B cell (primary cell): ENCODE results near the gene TTC27. TPM values are rescaled to one million over a fixed set of nuclear protein-coding genes. Genes with fewer than 3 reads are reported as not detected.
"Not testable (repeated sequence)": the region's sequence is repeated elsewhere in the genome, so short reads cannot be mapped to it uniquely, and the experiment has no call there.

Experiments used
- ATAC-seq: fragments of 200-7000 bp; cut with Tn5 transposase; one replicate; pipeline ENCODE4 v1.10.0; 2021; ENCODE audit warnings: low read depth, mild to moderate bottlenecking, moderate number of reproducible peaks, moderate library complexity
- CTCF ChIA-PET: fragments of 350-600 bp; sonication (Branson Sonifier 250); formaldehyde crosslinking; loops from one replicate; lab custom pipeline; 2021; ENCODE audit warnings: antibody characterized with exemption, inconsistent platforms; lab: Charles Lee
- POLR2A ChIA-PET: fragments of 350-600 bp; sonication (Branson Sonifier 250); formaldehyde crosslinking; loops from one replicate; lab custom pipeline; 2021; ENCODE audit warnings: antibody characterized with exemption; lab: Charles Lee
- DNase-seq: peaks from one replicate; pipeline ENCODE4 v3.0.0; 2013
- H2AFZ ChIP-seq: 2 replicates; pipeline ENCODE4 v1.6.1; 2012; ENCODE audit warnings: mild to moderate bottlenecking, low read depth, low read length; ENCODE audit not compliant: insufficient read depth, poor library complexity, severe bottlenecking
- H3K27ac ChIP-seq, 2 donors: 1 replicate in 1 of 2; 2 replicates in 1 of 2; pipeline ENCODE4 v1.5.1; 2012 to 2013; ENCODE audit warnings: low read length in 2 of 2, mild to moderate bottlenecking in 2 of 2, moderate library complexity in 1 of 2
- H3K27me3 ChIP-seq, 4 experiments: fragments of 200-600 bp in 1 of 4; sonication (generic) in 1 of 4; replicated peaks in 1 of 4; 1 replicate in 2 of 4; 2 replicates in 2 of 4; pipeline versions ENCODE4 v1.6.1 to v1.7.0; 2013 to 2016; ENCODE audit warnings: low read length in 3 of 4, mild to moderate bottlenecking in 2 of 4, mixed read lengths in 1 of 4, moderate library complexity in 1 of 4; ENCODE audit not compliant: insufficient read depth in 4 of 4, control insufficient read depth in 3 of 4; ENCODE audit errors: control extremely low read depth in 1 of 4
- H3K36me3 ChIP-seq, 2 experiments: replicated peaks in 1 of 2; 1 replicate in 1 of 2; 2 replicates in 1 of 2; pipeline versions ENCODE4 v1.6.1 to v1.7.1; 2013; ENCODE audit warnings: low read length in 1 of 2; ENCODE audit not compliant: insufficient read depth in 2 of 2, control insufficient read depth in 1 of 2; ENCODE audit errors: control extremely low read depth in 1 of 2, extremely low read depth in 1 of 2
- H3K4me1 ChIP-seq, 2 donors: fragments of 200-600 bp in 1 of 2; sonication (generic) in 1 of 2; 1 replicate in 1 of 2; 2 replicates in 1 of 2; pipeline versions ENCODE4 v1.5.1 to v1.6.1; 2013 to 2017; ENCODE audit warnings: low read length in 2 of 2; ENCODE audit not compliant: control insufficient read depth in 2 of 2, insufficient read depth in 2 of 2
- H3K4me2 ChIP-seq: replicated peaks from 2 replicates; pipeline ENCODE3; 2012; ENCODE audit warnings: mild to moderate bottlenecking, low read depth, low read length; ENCODE audit not compliant: poor library complexity, severe bottlenecking
- H3K4me3 ChIP-seq, 5 experiments: fragments of 200-600 bp in 1 of 5; sonication (generic) in 1 of 5; 1 replicate in 3 of 5; 2 replicates in 2 of 5; pipeline versions ENCODE4 v1.5.1 to v1.7.0; 2011 to 2016; ENCODE audit warnings: low read length in 4 of 5, mild to moderate bottlenecking in 4 of 5, low read depth in 2 of 5, control low read depth in 1 of 5, moderate library complexity in 1 of 5; ENCODE audit not compliant: insufficient read depth in 1 of 5; ENCODE audit errors: control extremely low read depth in 1 of 5, extremely low read depth in 1 of 5
- H3K79me2 ChIP-seq: fragments of 200-600 bp; sonication (generic); one replicate; pipeline ENCODE4 v1.6.0; 2016; ENCODE audit warnings: low read length; ENCODE audit not compliant: control insufficient read depth, insufficient read depth
- H3K9ac ChIP-seq: fragments of 200-600 bp; sonication (generic); 2 replicates; pipeline ENCODE4 v1.6.1; 2017; ENCODE audit warnings: mild to moderate bottlenecking, low read length, moderate library complexity
- H3K9me3 ChIP-seq, 3 donors: one replicate each; pipeline versions ENCODE4 v1.6.1 to v1.7.1; 2013; ENCODE audit warnings: low read length in 2 of 3; ENCODE audit not compliant: control insufficient read depth in 2 of 3, insufficient read depth in 1 of 3; ENCODE audit errors: control extremely low read depth in 1 of 3
- H4K20me1 ChIP-seq: 2 replicates; pipeline ENCODE4 v1.6.0; 2012; ENCODE audit warnings: mild to moderate bottlenecking, low read length; ENCODE audit not compliant: insufficient read depth, control insufficient read depth, poor library complexity, severe bottlenecking
- H3K27ac Mint-ChIP-seq: one replicate; pipeline ENCODE4 v1.8.0; 2021; ENCODE audit warnings: mixed read lengths
- H3K27me3 Mint-ChIP-seq: one replicate; pipeline ENCODE4 v1.8.0; 2021; ENCODE audit warnings: mixed read lengths
- H3K4me1 Mint-ChIP-seq: one replicate; pipeline ENCODE4 v1.8.0; 2021; ENCODE audit warnings: mixed read lengths
- H3K4me3 Mint-ChIP-seq: one replicate; pipeline ENCODE4 v1.8.0; 2021; ENCODE audit warnings: mixed read lengths
- H3K9me3 Mint-ChIP-seq: one replicate; pipeline ENCODE4 v1.8.0; 2022; ENCODE audit warnings: mixed read lengths; ENCODE audit not compliant: insufficient read depth
- EZH2 ChIP-seq: IDR thresholded peaks from 2 replicates; pipeline ENCODE4 v1.6.1; 2012; ENCODE audit warnings: borderline replicate concordance, low read depth, mild to moderate bottlenecking, moderate library complexity, low read length; ENCODE audit not compliant: insufficient read depth, poor library complexity, severe bottlenecking
- WGBS: methylation state at CpG from one replicate; pipeline ENCODE4 v1.1.5; 2013; ENCODE audit warnings: missing lambda C conversion rate; ENCODE audit not compliant: insufficient coverage; 5-methylcytosine and 5-hydroxymethylcytosine counted together
- intact Hi-C: fragments of 100-400 bp; cut with micrococcal nuclease; formaldehyde crosslinking; loops from one replicate; pipeline ENCODE4 v1.10.0; 2022
- polyA plus RNA-seq: library from polyadenylated mRNA; depleted of rRNA; stranded (reverse); fragments of >200 nt; gene quantifications from 2 replicates; pipeline ENCODE4 v1.2.3, GENCODE V29; 2012
- total RNA-seq, 2 donors: library from RNA; stranded (reverse); fragments of 120-200 nt in 1 of 2; gene quantifications; 1 replicate in 1 of 2; 2 replicates in 1 of 2; pipeline versions ENCODE4 v1.2.3 to v1.2.4, GENCODE V29; 2013 to 2022
- TF ChIP-seq, protein P1 (sequence below): fragments of 200-600 bp; IDR thresholded peaks from one replicate; pipeline ENCODE4 v1.8.0; 2022; ENCODE audit warnings: antibody characterized with exemption, mild to moderate bottlenecking

The TTC27 gene
- total and polyA plus RNA-seq, 2 donors (not counting 1 experiment from before 2014, with no cell fraction given), result 22.7 to 28.5 TPM

DNA sequence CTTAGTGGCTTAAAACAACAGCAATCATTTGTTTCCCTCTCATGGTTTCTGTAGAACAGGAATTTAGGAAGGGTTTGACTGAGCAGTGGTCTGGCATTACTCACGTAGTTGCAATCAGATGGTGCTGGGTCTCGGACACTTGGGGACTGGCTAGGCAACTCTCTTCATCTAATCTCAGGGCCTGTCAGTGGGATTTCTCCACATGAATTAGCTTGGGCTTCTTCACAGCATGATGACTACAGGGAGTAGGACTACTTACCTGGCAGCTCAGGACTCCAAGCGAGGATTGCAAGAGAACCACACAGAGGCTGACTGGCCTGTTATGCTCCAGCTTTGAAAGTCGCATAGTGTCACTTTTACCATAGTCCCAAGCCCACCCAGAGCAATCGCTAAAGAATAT is 125.1 kb downstream of the TTC27 start:
- Histone ChIP-seq H3K36me3 (peaks cover 6 to 14% of the 10 kb centered on the region in 2 experiments), H3K9me3 (peaks cover 0 to 7% (median 0%) of the 10 kb centered on the region in 3 donors), H3K4me3 (no peak overlapping the region), H3K4me2 (no peak overlapping the region), H4K20me1 (no peaks in the 10 kb centered on the region), H2AFZ (no peak overlapping the region), H3K9ac (no peak overlapping the region), H3K4me1 (peaks cover 0 to 6% of the 10 kb centered on the region in 2 donors), H3K79me2 (no peaks in the 10 kb centered on the region), H3K27me3 (no peaks in the 10 kb centered on the region), H3K27ac (no peak overlapping the region)
- H3K27me3 Mint-ChIP-seq, result no peaks in the 10 kb centered on the region
- ATAC-seq, result no peak
- intact Hi-C loops, result no loop called here
- no peaks in the 10 kb centered on the region for H3K9me3 Mint-ChIP-seq
- POLR2A ChIA-PET, result no interaction called here
- WGBS, result 100% methylated on average over 3 of the region's 5 CpGs
- CTCF ChIA-PET, result interaction anchor here (1.1 kb wide), 1 partner anchor 10 kb away, joined by 5 read pairs; no protein-coding TSS in a partner anchor
- TF ChIP-seq, protein P1, sequence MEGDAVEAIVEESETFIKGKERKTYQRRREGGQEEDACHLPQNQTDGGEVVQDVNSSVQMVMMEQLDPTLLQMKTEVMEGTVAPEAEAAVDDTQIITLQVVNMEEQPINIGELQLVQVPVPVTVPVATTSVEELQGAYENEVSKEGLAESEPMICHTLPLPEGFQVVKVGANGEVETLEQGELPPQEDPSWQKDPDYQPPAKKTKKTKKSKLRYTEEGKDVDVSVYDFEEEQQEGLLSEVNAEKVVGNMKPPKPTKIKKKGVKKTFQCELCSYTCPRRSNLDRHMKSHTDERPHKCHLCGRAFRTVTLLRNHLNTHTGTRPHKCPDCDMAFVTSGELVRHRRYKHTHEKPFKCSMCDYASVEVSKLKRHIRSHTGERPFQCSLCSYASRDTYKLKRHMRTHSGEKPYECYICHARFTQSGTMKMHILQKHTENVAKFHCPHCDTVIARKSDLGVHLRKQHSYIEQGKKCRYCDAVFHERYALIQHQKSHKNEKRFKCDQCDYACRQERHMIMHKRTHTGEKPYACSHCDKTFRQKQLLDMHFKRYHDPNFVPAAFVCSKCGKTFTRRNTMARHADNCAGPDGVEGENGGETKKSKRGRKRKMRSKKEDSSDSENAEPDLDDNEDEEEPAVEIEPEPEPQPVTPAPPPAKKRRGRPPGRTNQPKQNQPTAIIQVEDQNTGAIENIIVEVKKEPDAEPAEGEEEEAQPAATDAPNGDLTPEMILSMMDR, result no peak
- no peak for TF ChIP-seq EZH2
- H3K4me3 Mint-ChIP-seq, result no peak overlapping the region
- no peak overlapping the region for H3K27ac Mint-ChIP-seq
- peaks cover 7% of the 10 kb centered on the region for H3K4me1 Mint-ChIP-seq
- no peak for DNase-seq

DNA sequence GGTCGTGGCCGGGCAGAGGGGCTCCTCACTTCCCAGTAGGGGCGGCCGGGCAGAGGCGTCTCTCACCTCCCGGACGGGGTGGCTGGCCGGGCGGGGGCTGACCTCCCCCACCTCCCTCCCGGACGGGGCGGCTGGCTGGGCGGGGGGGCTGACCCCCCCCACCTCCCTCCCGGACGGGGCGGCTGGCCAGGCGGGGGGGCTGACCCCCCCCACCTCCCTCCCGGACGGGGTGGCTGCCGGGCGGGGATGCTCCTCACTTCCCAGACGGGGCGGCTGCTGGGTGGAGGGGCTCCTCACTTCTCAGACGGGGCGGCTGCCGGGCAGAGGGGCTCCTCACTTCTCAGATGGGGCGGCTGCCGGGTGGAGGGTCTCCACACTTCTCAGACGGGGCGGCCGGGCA is 126.8 kb downstream of the TTC27 start:
- POLR2A ChIA-PET, H3K27me3 ChIP-seq, H3K79me2 ChIP-seq, H3K9ac ChIP-seq, H3K4me3 ChIP-seq, H2AFZ ChIP-seq, H3K4me1 ChIP-seq, H3K9me3 Mint-ChIP-seq, H3K9me3 ChIP-seq, H4K20me1 ChIP-seq, H3K27ac ChIP-seq, ATAC-seq, H3K27ac Mint-ChIP-seq, H3K27me3 Mint-ChIP-seq, intact Hi-C loops, H3K4me3 Mint-ChIP-seq, DNase-seq, H3K4me2 ChIP-seq, H3K4me1 Mint-ChIP-seq, CTCF ChIA-PET: not testable (repeated sequence)
- peaks cover 7 to 28% of the 10 kb centered on the region in 2 experiments for H3K36me3 ChIP-seq
- 100% methylated on average over 12 of the region's 31 CpGs for WGBS
